Stimulated activated memory B cell treated with anti-CD40 and anti-IgM and Interleukin-4, amounts not matched to agents 10 μg/mL and 1 μg/mL and 100 μg/mL, for 72 hours (primary cell): ENCODE measurements around the gene BEST2.
"Not testable (repeated sequence)": the region's sequence is repeated elsewhere in the genome, so short reads cannot be mapped to it uniquely, and the experiment has no call there.

Source experiments
- ATAC-seq: fragments of 150-1000 bp; cut with Tn5 transposase; 2 replicates; pipeline ENCODE4 v1.10.0; 2021
- H3K27ac Mint-ChIP-seq: one replicate; pipeline ENCODE4 v1.8.0; 2022; ENCODE audit warnings: mild to moderate bottlenecking, mixed read lengths
- H3K27me3 Mint-ChIP-seq: one replicate; pipeline ENCODE4 v1.8.0; 2022; ENCODE audit warnings: mixed read lengths
- H3K36me3 Mint-ChIP-seq: one replicate; pipeline ENCODE4 v1.8.0; 2022; ENCODE audit warnings: mixed read lengths
- H3K4me1 Mint-ChIP-seq: one replicate; pipeline ENCODE4 v1.8.0; 2022; ENCODE audit warnings: mixed read lengths
- H3K4me3 Mint-ChIP-seq: one replicate; pipeline ENCODE4 v1.8.0; 2022; ENCODE audit warnings: mild to moderate bottlenecking, moderate library complexity, mixed read lengths
- H3K9me3 Mint-ChIP-seq: one replicate; pipeline ENCODE4 v1.8.0; 2022; ENCODE audit warnings: mixed read lengths

Gene BEST2

GRCh38 chr19:12793290-12794195, 42.0 kb downstream of the BEST2 start:
- Mint-ChIP-seq H3K4me1 (peaks cover 44% of the 10 kb centered on the region), H3K27ac (peak overlapping the region; percentile 91), H3K27me3 (no peaks in the 10 kb centered on the region), H3K4me3 (peak overlapping the region; percentile 96), H3K36me3 (peaks cover 12% of the 10 kb centered on the region), H3K9me3 (no peaks in the 10 kb centered on the region)
- peak; percentile 61 for ATAC-seq

GRCh38 chr19:12794196-12794941, 42.8 kb downstream of the BEST2 start:
- Mint-ChIP-seq H3K4me3 (peak overlapping the region; percentile 70), H3K4me1 (peaks cover 36% of the 10 kb centered on the region), H3K36me3 (peaks cover 12% of the 10 kb centered on the region), H3K27ac (peak overlapping the region; percentile 91), H3K27me3 (no peaks in the 10 kb centered on the region), H3K9me3 (no peaks in the 10 kb centered on the region)
- ATAC-seq = no peak

DNA sequence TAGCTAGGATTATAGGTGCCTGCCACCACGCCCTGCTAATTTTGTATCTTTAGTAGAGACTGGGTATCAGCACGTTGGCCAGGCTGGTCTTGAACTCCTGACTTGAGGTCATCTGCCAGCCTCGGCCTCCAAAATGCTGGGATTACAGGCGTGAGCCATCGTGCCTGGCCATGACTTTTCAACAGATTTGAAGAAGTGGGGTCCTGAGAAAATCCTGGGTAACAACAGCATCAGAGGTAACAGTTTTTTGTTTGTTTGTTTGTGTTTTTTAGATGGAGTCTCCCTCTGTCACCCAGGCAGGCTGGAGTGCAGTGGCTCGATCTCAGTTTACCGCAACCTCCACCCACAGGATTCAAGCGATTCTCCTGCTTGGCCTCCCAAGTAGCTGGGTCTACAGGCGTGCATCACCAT, 43.4 kb downstream of the BEST2 start:
- peaks cover 35% of the 10 kb centered on the region for H3K4me1 Mint-ChIP-seq
- H3K4me3 Mint-ChIP-seq = peak overlapping the region; percentile 21
- H3K27ac Mint-ChIP-seq = peak overlapping the region; percentile 91

DNA sequence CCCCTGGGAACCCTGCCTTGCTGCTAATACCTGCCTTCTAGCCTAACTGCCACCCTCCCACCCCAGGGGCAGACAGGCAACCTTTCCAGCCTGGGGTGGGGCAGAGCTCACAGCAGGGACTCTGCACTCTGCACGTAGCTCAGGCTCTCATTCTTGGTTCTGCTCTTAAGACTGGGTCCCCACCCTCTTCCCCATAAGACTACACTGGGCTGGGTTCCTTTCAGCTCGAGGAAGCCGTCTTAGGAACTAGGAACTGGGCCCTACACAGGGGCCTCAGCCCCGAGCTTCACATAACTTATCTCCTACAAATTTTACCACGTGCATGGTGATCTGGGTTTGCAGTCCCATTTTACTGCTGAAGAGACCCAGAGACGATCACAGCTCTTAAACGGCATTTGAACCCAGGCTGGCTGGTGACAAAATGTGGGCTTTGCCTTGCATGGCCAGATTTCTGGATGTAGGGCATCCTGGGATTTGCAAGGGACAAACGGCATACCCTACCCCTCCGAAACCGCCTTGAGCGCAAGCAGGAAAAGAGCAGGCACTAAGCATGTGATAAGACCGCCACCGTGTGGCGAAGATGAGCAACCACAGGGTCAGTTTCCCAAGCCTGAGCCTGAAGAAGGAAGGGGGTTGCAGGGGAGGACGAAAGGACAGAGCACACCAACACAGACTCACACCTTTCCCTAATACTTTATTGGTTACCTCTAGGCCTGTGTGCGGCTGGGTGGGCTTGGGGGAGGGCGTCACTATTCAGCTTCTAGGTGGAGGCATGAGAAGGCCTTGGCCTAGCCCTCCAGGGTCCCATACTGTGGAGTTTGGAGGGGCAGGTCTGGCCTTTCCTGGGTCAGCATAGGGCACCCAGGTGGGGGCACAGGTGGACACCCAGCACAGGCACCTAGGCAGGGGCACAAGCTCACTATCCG, 44.8 kb downstream of the BEST2 start:
- Mint-ChIP-seq H3K27ac (peak overlapping the region; percentile 74), H3K4me1 (peaks cover 33% of the 10 kb centered on the region), H3K27me3 (no peaks in the 10 kb centered on the region), H3K9me3 (no peaks in the 10 kb centered on the region), H3K36me3 (peaks cover 12% of the 10 kb centered on the region), H3K4me3 (peak overlapping the region; percentile 75)
- ATAC-seq = no peak

More for the DNA sequence above, 43.4 kb downstream of the BEST2 start:
- H3K27me3 Mint-ChIP-seq = no peaks in the 10 kb centered on the region
- no peak for ATAC-seq
- H3K36me3 Mint-ChIP-seq = peaks cover 12% of the 10 kb centered on the region
- H3K9me3 Mint-ChIP-seq = no peaks in the 10 kb centered on the region

DNA sequence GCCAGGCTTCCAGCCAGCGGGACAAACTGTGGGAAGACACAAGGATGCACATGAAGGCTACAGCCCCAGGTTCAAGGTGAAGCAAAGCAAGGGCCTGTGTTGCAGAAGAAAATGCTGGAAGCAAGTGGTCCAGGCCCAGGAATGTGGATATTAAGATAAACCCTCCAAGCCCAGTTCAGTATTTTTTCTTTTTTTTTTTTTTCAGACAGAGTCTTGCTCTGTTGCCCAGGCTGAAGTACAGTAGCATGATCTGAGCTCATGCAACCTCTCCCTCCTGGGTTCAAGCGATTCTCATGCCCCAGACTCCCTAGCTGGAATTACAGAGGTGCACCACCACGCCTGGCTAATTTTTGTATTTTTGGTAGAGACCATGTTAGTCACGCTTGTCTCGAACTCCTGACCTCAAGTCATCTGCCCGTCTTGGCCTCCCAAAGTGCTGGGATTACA, 45.6 kb downstream of the BEST2 start:
- no peak overlapping the region for H3K27ac Mint-ChIP-seq
- H3K36me3 Mint-ChIP-seq = peaks cover 12% of the 10 kb centered on the region
- H3K4me3 Mint-ChIP-seq = no peak overlapping the region
- no peaks in the 10 kb centered on the region for H3K27me3 Mint-ChIP-seq
- H3K9me3 Mint-ChIP-seq = no peaks in the 10 kb centered on the region
- peaks cover 36% of the 10 kb centered on the region for H3K4me1 Mint-ChIP-seq
- no peak for ATAC-seq

GRCh38 chr19:12797607-12798006, 46.0 kb downstream of the BEST2 start:
- peaks cover 40% of the 10 kb centered on the region for H3K4me1 Mint-ChIP-seq
- H3K4me3 Mint-ChIP-seq, H3K36me3 Mint-ChIP-seq, H3K27ac Mint-ChIP-seq, H3K9me3 Mint-ChIP-seq, H3K27me3 Mint-ChIP-seq, ATAC-seq: not testable (repeated sequence)

GRCh38 chr19:12799742-12800465, 48.3 kb downstream of the BEST2 start:
- H3K27me3 Mint-ChIP-seq = no peaks in the 10 kb centered on the region
- no peaks in the 10 kb centered on the region for H3K9me3 Mint-ChIP-seq
- peaks cover 30% of the 10 kb centered on the region for H3K4me1 Mint-ChIP-seq
- no peak for ATAC-seq
- H3K36me3 Mint-ChIP-seq = no peaks in the 10 kb centered on the region
- no peak overlapping the region for H3K4me3 Mint-ChIP-seq
- H3K27ac Mint-ChIP-seq = no peak overlapping the region

DNA sequence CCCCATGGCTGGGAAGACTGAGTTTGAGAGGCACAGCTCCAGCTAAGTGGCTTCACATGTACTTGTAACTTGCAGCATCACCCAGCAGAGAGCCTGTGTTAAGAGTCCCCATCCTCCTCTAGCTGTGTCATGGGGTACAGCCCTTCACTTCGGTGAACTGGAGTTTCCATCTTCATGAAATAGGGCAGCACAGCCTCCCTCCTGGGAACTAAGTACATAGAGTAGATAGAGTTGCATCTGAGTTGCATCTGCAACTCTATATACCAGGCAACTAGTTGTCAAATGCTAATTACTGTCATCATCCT, 48.8 kb downstream of the BEST2 start:
- Mint-ChIP-seq H3K36me3 (no peaks in the 10 kb centered on the region), H3K4me1 (peaks cover 29% of the 10 kb centered on the region), H3K4me3 (peak overlapping the region; percentile 83), H3K27me3 (no peaks in the 10 kb centered on the region), H3K9me3 (no peaks in the 10 kb centered on the region), H3K27ac (peak overlapping the region; percentile 83)
- ATAC-seq = no peak

GRCh38 chr19:12800923-12801465, 49.4 kb downstream of the BEST2 start:
- H3K9me3 Mint-ChIP-seq = no peaks in the 10 kb centered on the region
- peak overlapping the region; percentile 83 for H3K27ac Mint-ChIP-seq
- H3K4me1 Mint-ChIP-seq = peaks cover 27% of the 10 kb centered on the region
- no peaks in the 10 kb centered on the region for H3K36me3 Mint-ChIP-seq
- H3K27me3 Mint-ChIP-seq = no peaks in the 10 kb centered on the region
- no peak for ATAC-seq
- H3K4me3 Mint-ChIP-seq = peak overlapping the region; percentile 83

GRCh38 chr19:12801466-12802266, 50.1 kb downstream of the BEST2 start, which contains the start of the genes PRDX2 and THSD8:
Gene PRDX2, minus strand, starts transcription at chr19:12801800. Its CDS starts 539 bp downstream, at chr19:12801261.
Gene THSD8, plus strand, starts transcription at chr19:12802069. Its CDS starts 3 bp downstream, at chr19:12802072.
- H3K36me3 Mint-ChIP-seq = no peaks in the 10 kb centered on the region
- peaks cover 27% of the 10 kb centered on the region for H3K4me1 Mint-ChIP-seq
- no peaks in the 10 kb centered on the region for H3K27me3 Mint-ChIP-seq
- no peaks in the 10 kb centered on the region for H3K9me3 Mint-ChIP-seq
- peak; percentile 79 for ATAC-seq
- peak within 1 kb of the TSS; percentile 83 for H3K4me3 Mint-ChIP-seq
- H3K27ac Mint-ChIP-seq = peak within 1 kb of the TSS; percentile 83

DNA sequence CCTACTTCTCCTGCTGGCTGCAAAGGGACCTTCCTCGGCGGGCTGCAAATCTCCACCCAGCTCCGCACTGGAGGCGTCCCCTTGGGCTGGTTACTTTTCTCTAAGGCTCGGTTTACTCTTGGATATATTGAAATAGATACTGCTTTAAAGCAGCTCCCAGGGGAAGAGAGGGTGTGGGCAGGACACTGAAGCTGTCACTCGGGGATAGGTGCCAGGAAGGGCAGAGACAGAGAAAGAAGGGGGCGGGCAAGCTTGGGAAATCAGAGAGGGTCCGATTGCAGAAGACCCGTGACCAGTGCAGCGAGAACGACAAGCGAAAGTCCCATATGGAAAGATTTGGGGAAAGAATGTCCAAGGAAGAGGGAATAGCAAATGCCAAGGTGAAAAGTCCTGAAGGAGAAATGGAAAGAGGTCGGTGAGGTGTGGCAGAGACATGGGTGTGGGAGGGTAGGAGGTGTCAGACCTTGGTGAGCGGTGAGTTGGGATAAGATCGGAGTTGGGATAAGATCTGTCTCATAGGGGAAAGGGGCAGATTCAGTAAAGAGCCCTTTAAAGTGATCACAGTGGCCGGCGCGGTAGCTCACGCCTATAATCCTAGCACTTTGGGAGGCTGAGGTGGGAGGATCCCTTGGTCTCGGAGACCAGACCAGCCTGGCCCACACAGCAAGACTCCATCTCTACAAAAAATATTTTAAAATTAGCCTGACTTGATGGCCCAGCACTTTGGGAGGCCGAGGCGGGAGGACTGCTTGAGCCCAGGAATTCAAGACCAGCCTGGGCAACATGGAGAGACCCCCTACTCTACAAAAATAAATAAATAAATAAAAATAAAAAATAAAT, 50.9 kb downstream of the BEST2 start:
- no peak for ATAC-seq
- H3K4me3 Mint-ChIP-seq = peak overlapping the region; percentile 83
- H3K9me3 Mint-ChIP-seq = no peaks in the 10 kb centered on the region
- peaks cover 32% of the 10 kb centered on the region for H3K4me1 Mint-ChIP-seq
- peak overlapping the region; percentile 83 for H3K27ac Mint-ChIP-seq
- H3K27me3 Mint-ChIP-seq = no peaks in the 10 kb centered on the region
- H3K36me3 Mint-ChIP-seq = no peaks in the 10 kb centered on the region

GRCh38 chr19:12804051-12804450, 52.5 kb downstream of the BEST2 start:
- Mint-ChIP-seq H3K4me1 (peaks cover 32% of the 10 kb centered on the region), H3K4me3 (no peak overlapping the region), H3K27me3 (no peaks in the 10 kb centered on the region), H3K36me3 (peaks cover 9% of the 10 kb centered on the region), H3K27ac (no peak overlapping the region), H3K9me3 (no peaks in the 10 kb centered on the region)
- no peak for ATAC-seq
